NB4 (cell line): ENCODE data around the gene RACK1.

Experiments used
- DNase-seq: peaks from one replicate; pipeline ENCODE4 v3.0.0; 2010; ENCODE audit warnings: low read depth
- H3K4me3 ChIP-seq: one replicate; pipeline ENCODE4 v1.5.1; 2011; ENCODE audit warnings: mild to moderate bottlenecking, low read depth, low read length, moderate library complexity
- MYC ChIP-seq: IDR thresholded peaks from 2 replicates; pipeline ENCODE4 v1.6.1; 2011; ENCODE audit warnings: low read depth, low read length
- POLR2A ChIP-seq: IDR thresholded peaks from 2 replicates; pipeline ENCODE4 v1.6.1; 2011; ENCODE audit warnings: mild to moderate bottlenecking; ENCODE audit not compliant: insufficient read length; ENCODE audit errors: extremely low read depth
- TF ChIP-seq, protein P1 (sequence below): IDR thresholded peaks from one replicate; pipeline ENCODE4 v1.5.1; 2012; ENCODE audit warnings: low read depth, low read length
- TF ChIP-seq, protein P2 (sequence below): IDR thresholded peaks from 2 replicates; pipeline ENCODE4 v1.6.1; 2011; ENCODE audit warnings: low read depth, low read length

The RACK1 gene

DNA sequence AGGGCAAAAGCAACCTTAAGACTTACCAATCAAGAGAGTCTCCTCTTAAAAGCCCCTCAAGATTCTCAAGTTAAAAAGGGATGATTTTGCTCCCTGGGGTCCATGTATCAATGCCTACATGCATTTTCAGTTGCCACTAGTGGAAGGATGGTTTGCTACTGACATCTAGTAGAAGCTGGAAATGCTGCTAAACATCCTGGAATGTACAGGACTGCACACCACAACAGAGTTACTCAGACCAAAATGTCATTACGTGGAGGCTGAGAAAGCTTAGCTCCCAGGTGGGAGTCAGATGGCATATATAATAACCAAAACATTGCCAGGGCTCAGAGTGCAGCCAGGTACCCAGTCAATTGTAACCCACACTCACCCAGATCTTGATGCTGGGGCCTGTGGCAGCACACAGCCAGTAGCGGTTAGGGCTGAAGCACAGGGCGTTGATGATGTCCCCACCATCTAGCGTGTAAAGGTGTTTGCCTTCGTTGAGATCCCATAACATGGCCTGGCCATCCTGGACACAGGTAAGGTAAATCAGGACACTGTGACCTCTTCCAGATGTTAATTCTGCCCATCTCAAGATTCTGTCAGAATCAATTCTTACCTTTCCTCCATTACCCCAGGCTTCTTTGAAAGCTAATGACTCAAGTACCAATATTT, 5.8 kb downstream of the RACK1 start:
- H3K4me3 ChIP-seq: no peak overlapping the region
- TF ChIP-seq, protein P1, sequence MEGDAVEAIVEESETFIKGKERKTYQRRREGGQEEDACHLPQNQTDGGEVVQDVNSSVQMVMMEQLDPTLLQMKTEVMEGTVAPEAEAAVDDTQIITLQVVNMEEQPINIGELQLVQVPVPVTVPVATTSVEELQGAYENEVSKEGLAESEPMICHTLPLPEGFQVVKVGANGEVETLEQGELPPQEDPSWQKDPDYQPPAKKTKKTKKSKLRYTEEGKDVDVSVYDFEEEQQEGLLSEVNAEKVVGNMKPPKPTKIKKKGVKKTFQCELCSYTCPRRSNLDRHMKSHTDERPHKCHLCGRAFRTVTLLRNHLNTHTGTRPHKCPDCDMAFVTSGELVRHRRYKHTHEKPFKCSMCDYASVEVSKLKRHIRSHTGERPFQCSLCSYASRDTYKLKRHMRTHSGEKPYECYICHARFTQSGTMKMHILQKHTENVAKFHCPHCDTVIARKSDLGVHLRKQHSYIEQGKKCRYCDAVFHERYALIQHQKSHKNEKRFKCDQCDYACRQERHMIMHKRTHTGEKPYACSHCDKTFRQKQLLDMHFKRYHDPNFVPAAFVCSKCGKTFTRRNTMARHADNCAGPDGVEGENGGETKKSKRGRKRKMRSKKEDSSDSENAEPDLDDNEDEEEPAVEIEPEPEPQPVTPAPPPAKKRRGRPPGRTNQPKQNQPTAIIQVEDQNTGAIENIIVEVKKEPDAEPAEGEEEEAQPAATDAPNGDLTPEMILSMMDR: no peak
- TF ChIP-seq POLR2A: peak; percentile 14
- no peak for DNase-seq

GRCh38 chr5:181236954-181237641, 6.6 kb downstream of the RACK1 start:
- DNase-seq: peak; percentile 16
- TF ChIP-seq, protein P2, sequence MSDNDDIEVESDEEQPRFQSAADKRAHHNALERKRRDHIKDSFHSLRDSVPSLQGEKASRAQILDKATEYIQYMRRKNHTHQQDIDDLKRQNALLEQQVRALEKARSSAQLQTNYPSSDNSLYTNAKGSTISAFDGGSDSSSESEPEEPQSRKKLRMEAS: no peak
- no peak for TF ChIP-seq MYC
- H3K4me3 ChIP-seq: no peak overlapping the region

DNA sequence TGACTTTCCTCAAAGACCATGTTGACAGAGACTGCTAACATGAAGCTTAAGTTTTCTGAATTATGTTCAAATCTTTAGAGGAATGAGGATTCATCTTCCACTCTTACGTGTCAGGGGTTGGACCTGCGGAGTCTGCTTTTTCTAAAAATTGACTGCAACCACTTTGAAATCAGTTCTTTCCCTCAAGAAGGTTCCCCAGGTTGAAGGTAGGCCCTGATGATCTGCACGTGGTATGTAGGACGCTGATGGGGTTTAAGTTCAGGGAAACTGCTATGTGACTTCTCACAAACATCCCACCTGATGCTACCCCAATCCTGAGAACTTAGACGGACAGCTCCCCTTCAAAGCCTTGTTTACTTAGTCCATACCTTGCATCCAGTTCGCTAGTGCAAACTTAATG, 7.2 kb downstream of the RACK1 start:
- TF ChIP-seq, protein P2: no peak
- TF ChIP-seq POLR2A (no peak), MYC (no peak)
- TF ChIP-seq, protein P1: no peak
- H3K4me3 ChIP-seq: no peak overlapping the region
- peak; percentile 12 for DNase-seq

- DNase-seq: no peak
- H3K4me3 ChIP-seq: no peak overlapping the region
- TF ChIP-seq MYC (no peak), POLR2A (peak; percentile 46)
Observed at GRCh38 chr5:181235689-181236366, 7.9 kb downstream of the RACK1 start.

DNA sequence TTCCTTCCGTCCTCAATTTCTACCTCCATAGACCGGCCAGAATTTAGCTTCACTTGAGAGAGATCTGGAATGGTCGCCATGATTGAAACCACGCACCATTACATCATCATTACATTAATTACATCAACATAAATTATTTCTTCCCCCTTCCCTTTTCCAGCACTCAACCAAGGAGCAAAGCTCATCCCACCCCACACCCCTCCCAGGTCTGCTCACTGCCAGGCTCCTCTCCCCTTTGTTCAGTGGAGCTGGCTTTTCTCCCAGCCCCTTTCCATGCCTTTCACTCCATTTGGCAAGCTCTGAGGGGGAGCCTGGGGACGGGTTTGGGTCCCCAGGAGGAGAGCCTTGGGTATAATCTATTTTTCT, 8.4 kb downstream of the RACK1 start:
- TF ChIP-seq, protein P1: no peak
- TF ChIP-seq POLR2A (no peak), MYC (no peak)
- TF ChIP-seq, protein P2: no peak
- no peak overlapping the region for H3K4me3 ChIP-seq
- DNase-seq: peak; percentile 44

DNA sequence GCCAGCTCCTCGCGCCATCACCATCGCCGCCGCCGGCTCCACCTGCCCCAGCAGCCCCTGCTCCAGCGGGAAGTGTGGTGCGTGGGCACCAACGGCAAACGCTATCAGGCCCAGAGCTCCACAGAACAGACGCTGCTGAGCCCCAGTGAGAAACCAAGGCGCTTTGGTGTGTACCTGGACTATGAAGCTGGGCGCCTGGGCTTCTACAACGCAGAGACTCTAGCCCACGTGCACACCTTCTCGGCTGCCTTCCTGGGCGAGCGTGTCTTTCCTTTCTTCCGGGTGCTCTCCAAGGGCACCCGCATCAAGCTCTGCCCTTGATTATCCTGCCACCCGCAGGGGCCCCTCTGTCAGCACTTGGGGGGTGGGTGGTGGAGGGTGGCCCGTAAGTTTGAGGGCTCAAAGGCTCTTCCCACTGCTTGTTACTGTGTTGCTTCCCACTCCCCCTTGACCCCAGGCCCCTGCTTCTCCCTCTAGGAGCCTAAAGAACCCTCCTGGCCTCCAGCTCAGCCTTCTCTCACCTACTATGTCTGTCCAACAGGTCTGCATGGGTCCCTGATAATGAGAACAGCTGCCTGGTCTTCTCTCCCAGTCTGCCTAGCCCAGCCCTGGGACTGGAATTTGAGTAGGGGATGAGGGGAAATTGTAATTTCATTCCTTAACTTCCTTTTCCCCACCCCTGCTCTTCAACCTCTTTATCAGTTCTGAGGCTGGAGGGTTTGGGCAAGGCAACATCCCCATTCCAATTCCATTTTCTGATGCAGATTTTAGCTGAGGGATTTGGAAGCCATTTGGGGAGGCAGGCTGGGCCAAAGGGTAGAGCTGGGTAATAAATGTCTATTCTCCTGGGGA, 9.0 kb downstream of the RACK1 start:
- H3K4me3 ChIP-seq: no peak overlapping the region
- TF ChIP-seq, protein P1: no peak
- TF ChIP-seq POLR2A: peak; percentile 38
- DNase-seq: peak; percentile 41
